WTC11 (cell line): ENCODE measurements around the gene IRF1. TPM values are rescaled to one million over a fixed set of nuclear protein-coding genes. Genes with fewer than 3 reads are reported as not detected.
A peak's percentile ranks its signal among the peaks of the same experiment; 100 is the strongest.
"Not testable (repeated sequence)": the region's sequence is repeated elsewhere in the genome, so short reads cannot be mapped to it uniquely, and the experiment has no call there.

Source experiments
- ATAC-seq: fragments of 200-7000 bp; cut with Tn5 transposase; 2 replicates; pipeline ENCODE4 v1.10.0; 2021; ENCODE audit warnings: mild to moderate bottlenecking, moderate library complexity
- CTCF ChIA-PET: fragments of 300-600 bp; sonication (Branson Sonifier 250); formaldehyde crosslinking; loops from one replicate; lab custom pipeline; 2021; ENCODE audit warnings: antibody characterized with exemption; lab: Charles Lee
- POLR2A ChIA-PET: fragments of 350-600 bp; sonication (Branson Sonifier 250); formaldehyde crosslinking; loops from one replicate; lab custom pipeline; 2021; ENCODE audit warnings: antibody characterized with exemption; lab: Charles Lee
- DNase-seq: peaks from one replicate; pipeline ENCODE4 v3.0.0; 2021; ENCODE audit warnings: low spot score
- H3K27ac Mint-ChIP-seq: 2 replicates; pipeline ENCODE4 v1.8.0; 2021; ENCODE audit warnings: mixed read lengths
- H3K27me3 Mint-ChIP-seq: 2 replicates; pipeline ENCODE4 v1.8.0; 2021; ENCODE audit warnings: low read depth, mild to moderate bottlenecking, moderate library complexity, mixed read lengths
- H3K36me3 Mint-ChIP-seq: 2 replicates; pipeline ENCODE4 v1.8.0; 2021; ENCODE audit warnings: mixed read lengths
- H3K4me1 Mint-ChIP-seq: 2 replicates; pipeline ENCODE4 v1.8.0; 2022; ENCODE audit warnings: mixed read lengths
- H3K4me3 Mint-ChIP-seq: 2 replicates; pipeline ENCODE4 v1.8.0; 2021; ENCODE audit warnings: mild to moderate bottlenecking, moderate library complexity, mixed read lengths
- H3K9me3 Mint-ChIP-seq: 2 replicates; pipeline ENCODE4 v1.8.0; 2021; ENCODE audit warnings: mixed read lengths
- CBFB ChIP-seq: sonication (generic); formaldehyde crosslinking; IDR thresholded peaks from 2 replicates; pipeline ENCODE4 v1.8.1; 2022; ENCODE audit warnings: mild to moderate bottlenecking, low read depth, missing genetic modification reagents
- ELF4 ChIP-seq: sonication (generic); formaldehyde crosslinking; IDR thresholded peaks from 2 replicates; pipeline ENCODE4 v1.8.1; 2022; ENCODE audit warnings: low read depth, mild to moderate bottlenecking, moderate library complexity, missing genetic modification reagents
- GABPB1 ChIP-seq: sonication (generic); formaldehyde crosslinking; IDR thresholded peaks from 2 replicates; pipeline ENCODE4 v1.8.1; 2023; ENCODE audit warnings: mild to moderate bottlenecking, missing genetic modification reagents
- JAZF1 ChIP-seq: fragments of 250-450 bp; sonication (Bioruptor Pico); IDR thresholded peaks from 2 replicates; pipeline ENCODE4 v1.9.0; 2021; ENCODE audit warnings: moderate library complexity, mild to moderate bottlenecking, inconsistent platforms
- KAT7 ChIP-seq: sonication (generic); formaldehyde crosslinking; IDR thresholded peaks from 2 replicates; pipeline ENCODE4 v1.8.1; 2023; ENCODE audit warnings: missing genetic modification reagents, mild to moderate bottlenecking, borderline replicate concordance
- NFATC4 ChIP-seq: fragments of 250-450 bp; sonication (Bioruptor Pico); IDR thresholded peaks from 2 replicates; pipeline ENCODE4 v1.9.0; 2021; ENCODE audit warnings: mild to moderate bottlenecking
- NFYB ChIP-seq: sonication (generic); formaldehyde crosslinking; conservative IDR thresholded peaks from 2 replicates; pipeline ENCODE4 v1.8.0; 2022; ENCODE audit warnings: low read depth, missing genetic modification reagents
- NR2C2 ChIP-seq: sonication (generic); formaldehyde crosslinking; IDR thresholded peaks from 2 replicates; pipeline ENCODE4 v1.8.0; 2022; ENCODE audit warnings: mild to moderate bottlenecking, missing genetic modification reagents
- NR3C1 ChIP-seq: sonication (generic); formaldehyde crosslinking; conservative IDR thresholded peaks from 2 replicates; pipeline ENCODE4 v1.8.1; 2023; ENCODE audit warnings: low read depth, mild to moderate bottlenecking, missing genetic modification reagents
- PRRX2 ChIP-seq: fragments of 250-450 bp; sonication (Bioruptor Pico); IDR thresholded peaks from 2 replicates; pipeline ENCODE4 v1.8.0; 2021; ENCODE audit warnings: mild to moderate bottlenecking
- RELA ChIP-seq: sonication (generic); formaldehyde crosslinking; IDR thresholded peaks from 2 replicates; pipeline ENCODE4 v1.8.1; 2022; ENCODE audit warnings: missing genetic modification reagents, mild to moderate bottlenecking, borderline replicate concordance
- SMAD4 ChIP-seq: sonication (generic); formaldehyde crosslinking; IDR thresholded peaks from 2 replicates; pipeline ENCODE4 v1.8.0; 2022; ENCODE audit warnings: mild to moderate bottlenecking, missing genetic modification reagents
- TCF7 ChIP-seq: sonication (generic); formaldehyde crosslinking; IDR thresholded peaks from 2 replicates; pipeline ENCODE4 v1.8.0; 2022; ENCODE audit warnings: mild to moderate bottlenecking, low read depth, missing genetic modification reagents, moderate library complexity
- TEAD4 ChIP-seq: sonication (generic); formaldehyde crosslinking; IDR thresholded peaks from 2 replicates; pipeline ENCODE4 v1.8.0; 2022; ENCODE audit warnings: mild to moderate bottlenecking, missing genetic modification reagents
- ZNF263 ChIP-seq: sonication (generic); formaldehyde crosslinking; IDR thresholded peaks from 2 replicates; pipeline ENCODE4 v1.8.1; 2022; ENCODE audit warnings: low read depth, mild to moderate bottlenecking, moderate library complexity, missing genetic modification reagents
- ZNF416 ChIP-seq: fragments of 250-450 bp; sonication (Bioruptor Pico); IDR thresholded peaks from 2 replicates; pipeline ENCODE4 v1.9.0; 2021; ENCODE audit warnings: mild to moderate bottlenecking, inconsistent platforms
- total RNA-seq: library from RNA; stranded (reverse); gene quantifications from 3 replicates; pipeline ENCODE4 v1.2.3, GENCODE V29; 2021
- TF ChIP-seq, protein P1 (sequence below): fragments of 250-450 bp; sonication (Bioruptor Pico); IDR thresholded peaks from 2 replicates; pipeline ENCODE4 v2.1.2; 2022; ENCODE audit warnings: mild to moderate bottlenecking, moderate library complexity
- TF ChIP-seq, protein P2 (sequence below): sonication (generic); formaldehyde crosslinking; IDR thresholded peaks from 2 replicates; pipeline ENCODE4 v1.8.1; 2022; ENCODE audit warnings: missing genetic modification reagents, borderline replicate concordance
- TF ChIP-seq, protein P3 (sequence below): fragments of 250-450 bp; sonication (Bioruptor Pico); IDR thresholded peaks from 2 replicates; pipeline ENCODE4 v1.9.0; 2021; ENCODE audit warnings: mild to moderate bottlenecking
- TF ChIP-seq, protein P4 (sequence below): sonication (generic); formaldehyde crosslinking; IDR thresholded peaks from 2 replicates; pipeline ENCODE4 v1.8.1; 2022; ENCODE audit warnings: mild to moderate bottlenecking, moderate library complexity, missing genetic modification reagents
- TF ChIP-seq, protein P5 (sequence below): sonication (generic); formaldehyde crosslinking; IDR thresholded peaks from 2 replicates; pipeline ENCODE4 v1.8.1; 2023; ENCODE audit warnings: mild to moderate bottlenecking, missing genetic modification reagents, moderate library complexity

The IRF1 gene
- total RNA-seq, 1 experiment from 2014 or later, result 8.8 TPM

DNA sequence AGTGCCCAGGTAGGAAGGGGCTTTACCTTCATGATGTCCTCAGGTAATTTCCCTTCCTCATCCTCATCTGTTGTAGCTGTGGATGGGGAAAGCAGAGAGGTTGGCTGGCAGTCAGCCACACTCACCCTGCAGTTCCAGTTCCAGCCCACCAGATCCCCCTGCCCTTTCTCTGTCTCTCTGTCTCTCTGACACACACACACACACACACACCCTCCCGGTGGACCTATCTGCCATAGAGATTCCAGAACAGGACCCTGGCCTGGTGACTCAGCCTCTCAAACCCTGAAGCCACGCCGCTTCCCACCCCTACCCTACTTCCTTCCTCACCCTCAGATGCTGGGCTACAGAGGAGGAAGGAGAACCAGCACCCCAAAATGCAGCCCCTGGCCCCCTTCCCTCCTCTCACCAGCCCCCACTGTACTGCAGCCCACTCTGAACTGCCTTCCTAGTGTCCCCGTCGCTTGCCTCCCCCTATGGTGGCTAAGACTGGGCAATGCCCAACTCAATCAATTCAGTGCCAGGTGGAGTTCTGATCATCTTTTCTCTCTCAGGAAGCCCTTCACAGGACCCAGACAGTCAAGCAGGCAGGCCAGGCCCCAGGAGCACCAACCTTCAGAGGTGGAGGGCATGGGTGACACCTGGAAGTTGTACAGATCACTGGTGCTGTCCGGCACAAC is 4.8 kb downstream of the IRF1 start:
- ATAC-seq (no peak), DNase-seq (no peak)
- Mint-ChIP-seq H3K4me3 (no peak overlapping the region), H3K27me3 (peaks cover 10% of the 10 kb centered on the region), H3K4me1 (peaks cover 11% of the 10 kb centered on the region), H3K36me3 (peaks cover 31% of the 10 kb centered on the region), H3K27ac (no peak overlapping the region), H3K9me3 (no peaks in the 10 kb centered on the region)
- TF ChIP-seq NR2C2 (CRISPR knock-in tag) (no peak), ZNF416 (CRISPR knock-in tag) (no peak), NFYB (CRISPR knock-in tag) (no peak), RELA (CRISPR knock-in tag) (no peak), ELF4 (no peak)
- TF ChIP-seq, protein P1, sequence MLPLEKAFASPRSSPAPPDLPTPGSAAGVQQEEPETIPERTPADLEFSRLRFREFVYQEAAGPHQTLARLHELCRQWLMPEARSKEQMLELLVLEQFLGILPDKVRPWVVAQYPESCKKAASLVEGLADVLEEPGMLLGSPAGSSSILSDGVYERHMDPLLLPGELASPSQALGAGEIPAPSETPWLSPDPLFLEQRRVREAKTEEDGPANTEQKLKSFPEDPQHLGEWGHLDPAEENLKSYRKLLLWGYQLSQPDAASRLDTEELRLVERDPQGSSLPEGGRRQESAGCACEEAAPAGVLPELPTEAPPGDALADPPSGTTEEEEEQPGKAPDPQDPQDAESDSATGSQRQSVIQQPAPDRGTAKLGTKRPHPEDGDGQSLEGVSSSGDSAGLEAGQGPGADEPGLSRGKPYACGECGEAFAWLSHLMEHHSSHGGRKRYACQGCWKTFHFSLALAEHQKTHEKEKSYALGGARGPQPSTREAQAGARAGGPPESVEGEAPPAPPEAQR, result no peak
- ChIA-PET CTCF (no interaction called here), POLR2A (no interaction called here)

DNA sequence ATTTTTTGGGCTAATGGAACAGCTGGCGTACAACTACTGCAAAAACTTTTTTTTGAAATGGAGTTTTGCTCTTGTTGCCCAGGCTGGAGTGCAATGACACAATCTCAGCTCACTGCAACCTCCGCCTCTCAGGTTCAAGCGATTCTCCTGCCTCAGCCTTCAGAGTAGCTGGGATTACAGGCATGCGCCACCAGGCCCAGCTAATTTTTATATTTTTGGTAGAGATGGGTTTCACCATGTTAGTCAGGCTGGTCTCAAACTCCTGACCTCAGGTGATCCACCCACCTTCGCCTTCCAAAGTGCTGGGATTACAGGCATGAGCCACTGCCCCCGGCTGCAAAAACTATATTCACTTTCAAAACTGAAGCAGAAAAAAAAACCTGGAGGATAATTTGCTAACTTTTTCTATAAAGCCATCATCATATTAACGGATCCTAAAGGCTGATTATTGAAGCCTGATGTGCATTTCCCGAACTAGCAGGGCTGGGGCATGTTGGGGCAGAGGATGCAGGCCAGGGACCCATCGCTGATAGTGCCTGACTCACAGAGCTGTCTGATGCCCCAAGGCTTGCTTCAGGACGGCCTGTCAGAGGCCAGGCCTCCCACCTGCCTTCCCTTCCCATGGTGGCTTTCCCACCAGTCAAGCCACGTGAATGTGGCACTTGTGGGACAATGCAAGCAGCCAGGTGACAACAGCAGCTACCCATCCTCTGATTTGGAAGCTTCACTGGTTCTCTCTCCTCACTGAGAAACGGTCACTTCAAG is 5.5 kb downstream of the IRF1 start:
- H3K27ac Mint-ChIP-seq, ATAC-seq, H3K27me3 Mint-ChIP-seq, H3K9me3 Mint-ChIP-seq, H3K4me3 Mint-ChIP-seq, POLR2A ChIA-PET: not testable (repeated sequence)
- DNase-seq, result peak; percentile 3
- H3K36me3 Mint-ChIP-seq, result peaks cover 31% of the 10 kb centered on the region
- peaks cover 11% of the 10 kb centered on the region for H3K4me1 Mint-ChIP-seq
- CTCF ChIA-PET, result interaction anchor here (0.8 kb wide), 1 partner anchor 11 kb away, joined by 3 read pairs; no protein-coding TSS in a partner anchor

DNA sequence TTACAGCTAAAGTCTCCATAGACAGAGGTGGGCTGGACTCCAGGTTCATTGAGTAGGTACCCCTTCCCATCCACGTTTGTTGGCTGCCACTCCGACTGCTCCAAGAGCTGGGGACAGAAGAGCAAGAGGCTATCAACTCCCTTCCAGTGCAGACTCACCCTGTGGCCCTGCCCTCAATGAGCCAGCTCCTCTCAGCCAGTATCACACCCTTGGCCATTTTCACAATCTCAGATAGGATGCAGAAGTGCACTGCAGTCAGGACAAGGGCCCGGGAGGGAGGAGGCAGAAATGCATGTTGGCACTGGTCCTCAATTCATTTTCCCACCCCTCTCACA is 6.2 kb downstream of the IRF1 start:
- POLR2A ChIA-PET, result no interaction called here
- Mint-ChIP-seq H3K36me3 (peaks cover 31% of the 10 kb centered on the region), H3K27ac (no peak overlapping the region), H3K9me3 (no peaks in the 10 kb centered on the region), H3K4me3 (no peak overlapping the region), H3K4me1 (peaks cover 5% of the 10 kb centered on the region), H3K27me3 (peaks cover 5% of the 10 kb centered on the region; the same call in 1 of the 2 replicates)
- DNase-seq, result no peak
- ATAC-seq, result no peak
- CTCF ChIA-PET, result interaction anchor here (0.8 kb wide), 1 partner anchor 12 kb away, joined by 3 read pairs; no protein-coding TSS in a partner anchor
- TF ChIP-seq NR3C1 (CRISPR knock-in tag), result no peak
- TF ChIP-seq, protein P2, sequence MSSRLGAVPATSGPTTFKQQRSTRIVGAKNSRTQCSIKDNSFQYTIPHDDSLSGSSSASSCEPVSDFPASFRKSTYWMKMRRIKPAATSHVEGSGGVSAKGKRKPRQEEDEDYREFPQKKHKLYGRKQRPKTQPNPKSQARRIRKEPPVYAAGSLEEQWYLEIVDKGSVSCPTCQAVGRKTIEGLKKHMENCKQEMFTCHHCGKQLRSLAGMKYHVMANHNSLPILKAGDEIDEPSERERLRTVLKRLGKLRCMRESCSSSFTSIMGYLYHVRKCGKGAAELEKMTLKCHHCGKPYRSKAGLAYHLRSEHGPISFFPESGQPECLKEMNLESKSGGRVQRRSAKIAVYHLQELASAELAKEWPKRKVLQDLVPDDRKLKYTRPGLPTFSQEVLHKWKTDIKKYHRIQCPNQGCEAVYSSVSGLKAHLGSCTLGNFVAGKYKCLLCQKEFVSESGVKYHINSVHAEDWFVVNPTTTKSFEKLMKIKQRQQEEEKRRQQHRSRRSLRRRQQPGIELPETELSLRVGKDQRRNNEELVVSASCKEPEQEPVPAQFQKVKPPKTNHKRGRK (CRISPR knock-in tag), result no peak

DNA sequence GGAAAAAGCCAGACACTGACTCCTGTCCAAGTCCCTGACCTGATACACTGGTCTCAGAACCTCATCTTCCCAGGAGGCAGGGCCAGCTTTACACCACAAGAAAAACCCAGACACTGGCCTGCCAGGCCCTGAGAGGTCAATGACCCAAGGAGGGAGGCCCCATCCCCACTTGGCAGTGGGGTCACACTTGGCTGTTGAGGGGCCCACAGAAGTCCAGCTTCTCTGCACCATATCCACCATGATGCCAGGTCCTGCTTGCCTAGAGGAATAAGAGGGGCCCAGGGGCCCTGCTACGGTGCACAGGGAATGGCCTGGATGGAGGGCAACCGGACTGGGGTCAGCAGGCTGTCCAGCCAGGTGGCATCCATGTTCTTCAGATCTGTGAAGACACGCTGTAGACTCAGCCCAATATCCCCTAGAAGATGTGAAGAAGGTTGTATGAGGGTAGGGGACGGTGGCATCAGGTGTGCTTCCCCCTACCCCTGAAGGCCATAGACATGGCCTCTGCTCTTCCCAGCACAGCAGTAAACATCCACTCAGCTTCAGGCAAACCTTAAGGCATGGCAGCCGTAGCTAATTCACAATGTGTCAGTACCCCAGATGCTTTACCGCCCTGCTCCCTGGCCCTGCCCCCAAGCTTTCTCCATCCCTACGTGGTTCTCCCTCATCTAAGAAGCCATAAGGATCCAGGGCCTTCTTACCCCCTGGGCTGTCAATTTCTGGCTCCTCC is 6.7 kb downstream of the IRF1 start:
- DNase-seq, result no peak
- ATAC-seq, result no peak
- POLR2A ChIA-PET, result no interaction called here

DNA sequence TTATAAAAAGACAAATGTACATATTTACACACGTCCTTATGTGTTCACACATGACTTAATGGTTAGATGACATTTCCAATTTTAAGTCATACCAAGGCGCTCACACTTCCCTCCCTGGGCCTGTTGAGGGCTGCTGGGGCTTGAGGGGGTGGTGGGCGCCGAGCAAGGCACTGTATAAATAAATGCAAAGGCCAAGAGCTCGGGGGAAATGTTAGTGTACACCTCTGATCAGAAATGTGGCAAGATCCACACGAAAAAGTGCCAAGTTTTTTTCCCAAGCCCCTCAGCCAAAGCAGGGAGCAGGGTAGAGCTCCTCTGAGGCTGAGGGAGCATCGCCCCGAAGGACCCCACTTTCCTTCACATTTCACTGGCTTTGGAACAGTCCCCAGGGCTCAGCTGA is 7.5 kb downstream of the IRF1 start:
- Mint-ChIP-seq H3K9me3 (no peaks in the 10 kb centered on the region), H3K4me1 (no peaks in the 10 kb centered on the region), H3K36me3 (peaks cover 31% of the 10 kb centered on the region), H3K27me3 (no peaks in the 10 kb centered on the region), H3K27ac (no peak overlapping the region), H3K4me3 (no peak overlapping the region)
- ChIA-PET POLR2A (no interaction called here), CTCF (no interaction called here)
- DNase-seq (no peak), ATAC-seq (no peak)
- TF ChIP-seq, protein P3, sequence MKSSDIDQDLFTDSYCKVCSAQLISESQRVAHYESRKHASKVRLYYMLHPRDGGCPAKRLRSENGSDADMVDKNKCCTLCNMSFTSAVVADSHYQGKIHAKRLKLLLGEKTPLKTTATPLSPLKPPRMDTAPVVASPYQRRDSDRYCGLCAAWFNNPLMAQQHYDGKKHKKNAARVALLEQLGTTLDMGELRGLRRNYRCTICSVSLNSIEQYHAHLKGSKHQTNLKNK, result no peak
- TF ChIP-seq NFATC4 (CRISPR knock-in tag) (no peak), JAZF1 (CRISPR knock-in tag) (no peak), TCF7 (CRISPR knock-in tag) (no peak), PRRX2 (CRISPR knock-in tag) (no peak), SMAD4 (CRISPR knock-in tag) (no peak), CBFB (CRISPR knock-in tag) (no peak)
- TF ChIP-seq, protein P4, sequence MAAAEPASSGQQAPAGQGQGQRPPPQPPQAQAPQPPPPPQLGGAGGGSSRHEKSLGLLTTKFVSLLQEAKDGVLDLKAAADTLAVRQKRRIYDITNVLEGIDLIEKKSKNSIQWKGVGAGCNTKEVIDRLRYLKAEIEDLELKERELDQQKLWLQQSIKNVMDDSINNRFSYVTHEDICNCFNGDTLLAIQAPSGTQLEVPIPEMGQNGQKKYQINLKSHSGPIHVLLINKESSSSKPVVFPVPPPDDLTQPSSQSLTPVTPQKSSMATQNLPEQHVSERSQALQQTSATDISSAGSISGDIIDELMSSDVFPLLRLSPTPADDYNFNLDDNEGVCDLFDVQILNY, result no peak
- TF ChIP-seq, protein P5, sequence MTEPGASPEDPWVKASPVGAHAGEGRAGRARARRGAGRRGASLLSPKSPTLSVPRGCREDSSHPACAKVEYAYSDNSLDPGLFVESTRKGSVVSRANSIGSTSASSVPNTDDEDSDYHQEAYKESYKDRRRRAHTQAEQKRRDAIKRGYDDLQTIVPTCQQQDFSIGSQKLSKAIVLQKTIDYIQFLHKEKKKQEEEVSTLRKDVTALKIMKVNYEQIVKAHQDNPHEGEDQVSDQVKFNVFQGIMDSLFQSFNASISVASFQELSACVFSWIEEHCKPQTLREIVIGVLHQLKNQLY (CRISPR knock-in tag), result no peak

More for the DNA sequence above, 6.7 kb downstream of the IRF1 start:
- H3K9me3 Mint-ChIP-seq, result no peaks in the 10 kb centered on the region
- H3K36me3 Mint-ChIP-seq, result peaks cover 31% of the 10 kb centered on the region
- CTCF ChIA-PET, result interaction anchor here (0.8 kb wide), 1 partner anchor 12 kb away, joined by 3 read pairs; no protein-coding TSS in a partner anchor
- peaks cover under 1% of the 10 kb centered on the region; the same call in 1 of the 2 replicates for H3K4me1 Mint-ChIP-seq
- H3K27me3 Mint-ChIP-seq, result no peaks in the 10 kb centered on the region; the same call in 1 of the 2 replicates
- H3K4me3 Mint-ChIP-seq, result no peak overlapping the region
- TF ChIP-seq TEAD4 (CRISPR knock-in tag) (no peak), ZNF263 (CRISPR knock-in tag) (no peak), CBFB (CRISPR knock-in tag) (no peak), KAT7 (no peak), GABPB1 (CRISPR knock-in tag) (no peak)
- no peak overlapping the region for H3K27ac Mint-ChIP-seq
